ENCODE data around the gene GCFC2. TPM values are rescaled to one million over a fixed set of nuclear protein-coding genes. Genes with fewer than 3 reads are reported as not detected.

GCFC2 gene
- total RNA-seq, 2 experiments from 2014 or later: 17.1 to 27.0 TPM

DNA sequence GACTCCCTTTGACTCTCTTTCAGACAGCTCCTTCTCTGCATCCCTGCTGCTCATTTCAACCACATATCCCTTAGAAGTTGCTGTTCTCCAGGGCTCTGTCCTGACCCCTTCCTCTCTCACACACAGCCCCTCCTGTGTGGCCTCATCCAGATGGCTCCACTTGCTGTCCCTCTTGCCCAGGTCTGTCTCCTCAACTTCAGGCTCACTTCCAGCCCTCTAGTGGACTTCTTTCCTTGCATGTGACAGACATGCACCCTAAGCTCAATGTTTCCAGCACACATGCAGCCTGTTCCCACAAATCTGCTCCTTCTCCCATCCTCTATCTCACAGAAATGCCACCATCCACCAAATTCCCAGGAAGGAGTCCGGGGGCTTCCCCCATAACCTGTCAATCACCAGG is 73.1 kb downstream of the GCFC2 start:
- no peak overlapping the region for H3K4me3 Mint-ChIP-seq
- no peaks in the 10 kb centered on the region for H3K36me3 Mint-ChIP-seq
- peaks cover 26% of the 10 kb centered on the region for H3K27me3 Mint-ChIP-seq
- H3K27ac Mint-ChIP-seq: no peak overlapping the region
- H3K9me3 Mint-ChIP-seq (ENCODE audit: low read depth): no peaks in the 10 kb centered on the region
- DNase-seq: no peak
- ATAC-seq: no peak
- H3K4me1 Mint-ChIP-seq: no peaks in the 10 kb centered on the region
- CTCF ChIA-PET: interaction anchor here (1.5 to 4.2 kb wide), 2 partner anchors 9 to 39 kb away, joined by 7 to 12 read pairs; no protein-coding TSS in a partner anchor

DNA sequence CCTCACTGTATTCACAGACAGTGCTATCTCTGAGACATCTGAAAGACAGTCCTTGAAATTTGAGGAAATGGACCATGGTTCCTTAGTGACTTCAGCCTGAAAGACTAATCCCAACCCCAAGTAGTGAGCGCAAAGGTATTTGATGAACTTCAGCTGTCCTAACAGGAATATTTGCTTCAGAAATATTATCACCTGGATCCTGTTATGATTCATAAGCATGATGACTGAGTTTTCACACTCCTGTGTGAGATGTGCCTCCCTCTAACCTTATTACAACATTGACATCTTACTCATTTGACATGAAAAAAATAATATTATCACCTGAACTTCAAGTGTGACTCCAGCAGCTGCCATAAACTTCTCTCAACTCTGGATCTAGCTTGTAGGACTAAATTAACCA is 75.8 kb downstream of the GCFC2 start:
- no peaks in the 10 kb centered on the region for H3K36me3 Mint-ChIP-seq
- no peak overlapping the region for H3K27ac Mint-ChIP-seq
- ATAC-seq (no peak), DNase-seq (no peak)
- no peaks in the 10 kb centered on the region for H3K4me1 Mint-ChIP-seq
- CTCF ChIA-PET: interaction anchor here (4.2 kb wide), 1 partner anchor 42 kb away, joined by 12 read pairs; no protein-coding TSS in a partner anchor
- H3K27me3 Mint-ChIP-seq: peaks cover 37% of the 10 kb centered on the region
- no peak overlapping the region for H3K4me3 Mint-ChIP-seq
- H3K9me3 Mint-ChIP-seq (ENCODE audit: low read depth): no peaks in the 10 kb centered on the region

DNA sequence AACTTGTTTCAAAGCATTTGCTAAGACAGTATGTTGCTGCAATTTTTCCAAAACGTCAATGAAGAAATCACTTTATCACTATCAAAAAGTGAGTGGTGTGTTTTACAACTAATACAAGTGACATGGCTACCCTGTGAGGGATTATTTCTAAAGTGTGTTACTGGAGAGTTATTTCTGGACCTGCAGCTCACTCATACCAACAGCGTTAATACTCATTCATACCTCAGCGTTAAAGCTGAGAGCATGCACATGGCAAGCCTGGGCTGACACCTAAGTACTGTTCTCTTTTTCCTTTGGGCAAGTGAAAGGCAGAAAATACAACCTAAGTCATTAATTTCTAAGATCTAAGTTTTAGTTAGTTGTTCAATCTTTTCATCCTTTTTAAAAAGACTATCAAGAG is 77.1 kb downstream of the GCFC2 start:
- H3K9me3 Mint-ChIP-seq (ENCODE audit: low read depth): no peaks in the 10 kb centered on the region
- no peaks in the 10 kb centered on the region for H3K36me3 Mint-ChIP-seq
- no peak overlapping the region for H3K4me3 Mint-ChIP-seq
- H3K27ac Mint-ChIP-seq: no peak overlapping the region
- no peak for DNase-seq
- CTCF ChIA-PET: interaction anchor here (1.6 kb wide), 1 partner anchor 24 kb away, joined by 3 read pairs; no protein-coding TSS in a partner anchor
- ATAC-seq: no peak
- H3K27me3 Mint-ChIP-seq: peaks cover 34% of the 10 kb centered on the region
- no peaks in the 10 kb centered on the region for H3K4me1 Mint-ChIP-seq

DNA sequence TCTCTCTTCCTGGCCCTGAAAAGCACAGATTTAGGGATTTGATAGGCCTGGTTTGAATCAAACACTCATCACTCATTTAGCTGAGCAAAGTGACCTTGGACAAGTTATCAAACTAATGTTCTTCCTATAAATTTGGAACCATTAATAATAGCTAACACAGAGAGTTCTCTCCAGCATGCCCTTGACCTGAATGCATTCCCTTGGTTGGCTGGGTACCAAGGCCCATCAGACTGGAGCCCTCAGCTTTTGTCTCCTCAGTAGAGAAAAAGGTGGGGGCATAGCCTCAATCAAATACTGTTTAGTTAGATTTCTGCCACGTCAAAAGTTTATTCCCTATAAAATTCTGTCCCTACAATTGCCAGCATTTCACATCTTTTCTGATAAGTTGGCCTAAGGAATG is 77.9 kb downstream of the GCFC2 start:
- Mint-ChIP-seq H3K27me3 (peaks cover 29% of the 10 kb centered on the region), H3K4me3 (no peak overlapping the region), H3K27ac (no peak overlapping the region), H3K36me3 (no peaks in the 10 kb centered on the region), H3K4me1 (no peaks in the 10 kb centered on the region), H3K9me3 (ENCODE audit: low read depth) (no peaks in the 10 kb centered on the region)
- ATAC-seq (no peak), DNase-seq (no peak)
- CTCF ChIA-PET: interaction anchor here (1.6 kb wide), 1 partner anchor 24 kb away, joined by 3 read pairs; no protein-coding TSS in a partner anchor

DNA sequence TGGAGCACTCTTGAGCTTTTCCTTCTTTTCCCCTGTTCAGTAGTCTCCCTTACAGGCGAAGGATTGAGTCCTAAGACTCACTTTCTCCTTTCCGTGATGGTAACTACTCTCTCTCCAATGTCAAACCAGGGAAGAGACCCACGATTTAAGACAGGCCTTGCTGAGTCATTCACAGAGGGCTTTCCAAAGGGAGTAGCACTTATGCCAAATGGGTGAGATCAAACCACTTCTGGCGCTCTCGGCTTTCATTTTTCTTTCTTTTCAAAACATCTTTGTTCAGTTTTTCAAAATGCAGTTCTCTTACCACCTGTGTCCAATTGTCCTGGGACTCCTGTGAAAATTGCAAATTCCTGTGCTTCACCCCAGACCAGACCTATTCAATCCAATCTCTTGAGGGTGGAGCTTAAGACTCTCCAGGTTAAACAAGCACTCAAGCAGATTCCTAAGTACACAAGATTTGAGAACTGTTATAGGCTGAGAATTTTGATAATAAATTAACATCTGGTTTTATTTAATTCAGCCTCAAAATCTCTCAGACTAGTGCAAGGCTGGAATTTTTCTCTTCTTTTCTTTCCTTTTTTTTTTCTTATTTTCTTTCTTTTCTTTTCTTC is 78.5 kb downstream of the GCFC2 start:
- CTCF ChIA-PET: no interaction called here
- H3K27me3 Mint-ChIP-seq: peaks cover 24% of the 10 kb centered on the region
- no peaks in the 10 kb centered on the region for H3K4me1 Mint-ChIP-seq
- no peak overlapping the region for H3K27ac Mint-ChIP-seq
- no peaks in the 10 kb centered on the region for H3K36me3 Mint-ChIP-seq
- ATAC-seq (no peak), DNase-seq (no peak)
- H3K4me3 Mint-ChIP-seq: no peak overlapping the region
- no peaks in the 10 kb centered on the region for H3K9me3 Mint-ChIP-seq (ENCODE audit: low read depth)

DNA sequence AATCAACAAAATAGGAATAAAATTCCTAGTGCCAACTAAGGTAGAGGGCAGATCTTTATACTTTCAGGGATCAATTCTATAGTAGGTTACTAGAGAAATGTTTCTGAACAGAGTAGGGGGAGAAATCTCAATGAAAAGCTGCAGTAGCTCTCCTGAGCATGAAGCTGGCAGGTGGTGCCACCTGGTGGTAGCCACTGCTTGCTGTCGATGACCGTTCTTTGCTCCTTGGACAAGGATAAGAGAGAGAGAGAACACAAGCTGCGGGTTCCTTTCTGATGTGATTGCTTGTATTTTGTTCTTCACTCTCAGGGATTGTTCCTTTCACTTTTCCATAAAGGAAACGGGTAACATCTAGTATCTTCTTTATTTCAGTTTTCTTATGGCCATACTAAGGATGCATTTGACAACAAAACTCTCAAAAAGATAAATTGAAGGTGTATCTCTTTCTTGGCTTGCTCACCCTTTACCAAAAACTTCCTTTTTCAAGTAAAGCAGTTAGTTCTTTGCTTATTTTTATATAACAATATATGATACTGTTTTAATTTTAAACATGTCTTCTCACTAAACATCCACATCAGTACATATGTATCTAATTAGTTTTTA is 82.7 kb downstream of the GCFC2 start:
- Mint-ChIP-seq H3K4me1 (no peaks in the 10 kb centered on the region), H3K4me3 (no peak overlapping the region), H3K9me3 (ENCODE audit: low read depth) (no peaks in the 10 kb centered on the region), H3K36me3 (no peaks in the 10 kb centered on the region), H3K27me3 (peaks cover 30% of the 10 kb centered on the region), H3K27ac (no peak overlapping the region)
- CTCF ChIA-PET: interaction anchor here (0.7 to 2.3 kb wide), 10 partner anchors 8 to 163 kb away, joined by 3 to 8 read pairs (median 4); partner anchors contain the start of gene MRPL19
- DNase-seq: peak; percentile 75
- peak; percentile 66 for ATAC-seq

DNA sequence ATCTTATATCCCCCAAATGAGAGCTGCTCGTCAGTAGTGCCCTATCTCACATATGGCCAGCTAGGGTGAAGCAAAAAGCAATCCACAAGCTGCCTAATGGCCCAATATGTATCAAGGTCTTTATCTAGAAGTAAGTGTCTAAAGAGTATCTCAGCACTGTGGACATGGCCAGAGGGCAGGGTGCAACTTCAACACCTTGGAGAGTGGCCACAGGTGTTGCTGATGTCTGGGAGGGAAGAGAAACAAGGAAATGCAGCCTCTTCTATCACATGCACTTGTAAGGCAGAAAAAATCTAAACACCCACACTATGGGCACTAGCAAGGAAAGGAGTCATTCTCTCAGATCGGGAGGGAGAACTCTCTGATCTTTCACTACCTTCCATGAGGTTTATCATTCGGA is 87.8 kb downstream of the GCFC2 start:
- H3K27ac Mint-ChIP-seq: no peak overlapping the region
- no peak for DNase-seq
- no peak for ATAC-seq
- no peaks in the 10 kb centered on the region for H3K4me1 Mint-ChIP-seq
- no peaks in the 10 kb centered on the region for H3K9me3 Mint-ChIP-seq (ENCODE audit: low read depth)
- peaks cover 36% of the 10 kb centered on the region for H3K27me3 Mint-ChIP-seq
- H3K4me3 Mint-ChIP-seq: no peak overlapping the region
- H3K36me3 Mint-ChIP-seq: no peaks in the 10 kb centered on the region
- CTCF ChIA-PET: no interaction called here

DNA sequence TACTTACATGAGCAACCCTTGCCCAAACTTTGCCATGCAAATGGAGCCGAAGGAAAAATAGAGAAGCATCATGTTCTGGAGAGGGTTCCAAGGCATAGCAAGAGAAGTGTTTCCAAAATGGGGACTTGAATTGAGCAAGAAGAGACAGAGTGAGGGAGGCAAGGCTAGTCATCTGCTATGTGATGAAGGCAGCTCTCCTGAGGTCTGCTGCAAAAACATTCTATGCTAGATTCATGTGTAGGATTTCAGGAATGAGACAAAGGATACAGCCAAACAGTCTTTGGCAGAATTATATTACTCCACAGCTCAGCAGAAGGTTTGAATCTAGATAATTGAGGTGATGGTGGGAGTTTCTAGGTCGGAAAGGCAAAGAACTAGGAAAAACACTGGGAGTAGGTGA is 88.2 kb downstream of the GCFC2 start:
- Mint-ChIP-seq H3K27ac (no peak overlapping the region), H3K4me3 (no peak overlapping the region), H3K27me3 (peaks cover 39% of the 10 kb centered on the region), H3K4me1 (no peaks in the 10 kb centered on the region), H3K36me3 (no peaks in the 10 kb centered on the region), H3K9me3 (ENCODE audit: low read depth) (no peaks in the 10 kb centered on the region)
- no peak for DNase-seq
- CTCF ChIA-PET: no interaction called here
- no peak for ATAC-seq

DNA sequence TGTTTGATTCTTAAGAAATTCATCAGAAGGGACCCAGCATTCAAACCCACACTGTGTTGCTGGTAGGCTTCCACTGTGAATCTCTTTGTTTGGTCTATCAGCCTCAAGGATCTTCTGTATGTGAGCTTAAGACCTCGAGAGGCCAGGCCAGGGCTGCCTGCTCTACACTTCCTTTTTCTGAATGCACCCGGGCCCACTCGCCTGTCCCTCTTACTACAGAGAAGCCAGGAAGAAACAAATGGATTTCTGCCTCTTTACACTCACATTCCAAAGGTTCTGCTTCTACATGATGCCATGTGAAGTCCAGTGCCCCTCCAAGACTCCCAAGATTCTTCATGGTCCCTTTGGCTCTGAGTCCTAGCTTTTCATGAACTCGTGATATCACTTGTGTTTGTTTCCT is 89.5 kb downstream of the GCFC2 start:
- Mint-ChIP-seq H3K27me3 (peaks cover 38% of the 10 kb centered on the region), H3K36me3 (no peaks in the 10 kb centered on the region), H3K4me3 (no peak overlapping the region), H3K9me3 (ENCODE audit: low read depth) (no peaks in the 10 kb centered on the region), H3K27ac (no peak overlapping the region), H3K4me1 (no peaks in the 10 kb centered on the region)
- ATAC-seq (no peak), DNase-seq (no peak)
- CTCF ChIA-PET: no interaction called here

DNA sequence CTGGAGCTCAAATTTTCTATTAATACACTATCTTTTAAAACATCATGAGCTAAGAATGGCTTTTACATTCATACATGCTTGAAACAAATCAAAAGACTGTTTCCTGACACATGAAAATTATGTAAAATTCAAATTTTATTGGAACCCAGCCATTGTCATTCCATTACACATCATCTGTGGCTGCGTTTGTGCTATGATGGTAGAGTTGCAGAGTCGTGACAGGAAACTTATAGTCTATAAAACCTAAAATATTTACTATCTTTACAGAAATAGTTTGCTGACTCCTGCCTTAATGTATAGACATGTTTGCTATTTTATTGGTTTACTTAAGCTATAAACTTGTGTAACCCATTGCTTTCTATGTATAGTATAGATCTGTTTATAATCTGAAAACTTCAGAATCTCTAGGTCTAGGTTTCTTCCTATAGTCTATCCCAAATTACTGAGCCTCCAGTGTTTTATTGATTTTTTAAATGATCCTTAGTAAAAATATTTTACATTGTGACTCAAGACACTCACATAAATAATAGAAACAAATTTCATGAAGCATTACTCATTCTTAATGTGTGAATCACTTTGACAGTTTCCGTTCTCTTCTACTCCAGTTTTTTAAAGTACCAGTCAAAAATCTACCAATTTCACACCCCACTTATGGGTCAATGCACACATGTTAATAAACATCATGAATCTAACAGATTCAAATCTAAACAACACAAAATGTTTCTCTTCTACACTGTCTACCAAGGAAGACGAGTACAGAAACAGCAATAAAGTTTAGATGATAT is 90.6 kb downstream of the GCFC2 start:
- ATAC-seq: no peak
- no peak overlapping the region for H3K27ac Mint-ChIP-seq
- H3K4me1 Mint-ChIP-seq: no peaks in the 10 kb centered on the region
- no peaks in the 10 kb centered on the region for H3K36me3 Mint-ChIP-seq
- no peak overlapping the region for H3K4me3 Mint-ChIP-seq
- DNase-seq: no peak
- H3K27me3 Mint-ChIP-seq: peaks cover 33% of the 10 kb centered on the region
- CTCF ChIA-PET: interaction anchor here (2.5 kb wide), 1 partner anchor 11 kb away, joined by 12 read pairs; no protein-coding TSS in a partner anchor
- H3K9me3 Mint-ChIP-seq (ENCODE audit: low read depth): no peaks in the 10 kb centered on the region

DNA sequence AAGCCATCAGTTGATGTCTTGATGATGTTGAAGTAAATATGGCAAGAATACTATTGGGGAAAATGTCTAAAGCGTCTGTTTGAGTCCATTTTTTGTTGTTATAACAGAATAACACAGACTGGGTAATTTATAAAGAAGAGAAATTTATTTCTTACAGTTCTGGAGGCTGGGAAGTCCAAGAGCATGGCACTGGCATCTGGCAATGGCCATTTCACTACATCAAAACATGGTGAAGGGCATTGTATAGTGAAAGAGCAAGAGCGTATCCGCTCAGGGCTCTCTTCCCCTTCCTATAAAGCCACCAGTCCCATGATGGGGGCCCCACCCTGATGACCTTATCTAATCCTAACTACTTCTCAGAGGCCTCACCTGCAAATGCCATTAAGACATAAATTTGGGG is 93.8 kb downstream of the GCFC2 start:
- no peak for ATAC-seq
- Mint-ChIP-seq H3K27ac (no peak overlapping the region), H3K36me3 (no peaks in the 10 kb centered on the region), H3K4me1 (no peaks in the 10 kb centered on the region), H3K4me3 (no peak overlapping the region), H3K27me3 (peaks cover 22% of the 10 kb centered on the region), H3K9me3 (ENCODE audit: low read depth) (no peaks in the 10 kb centered on the region)
- CTCF ChIA-PET: no interaction called here
- DNase-seq: no peak

DNA sequence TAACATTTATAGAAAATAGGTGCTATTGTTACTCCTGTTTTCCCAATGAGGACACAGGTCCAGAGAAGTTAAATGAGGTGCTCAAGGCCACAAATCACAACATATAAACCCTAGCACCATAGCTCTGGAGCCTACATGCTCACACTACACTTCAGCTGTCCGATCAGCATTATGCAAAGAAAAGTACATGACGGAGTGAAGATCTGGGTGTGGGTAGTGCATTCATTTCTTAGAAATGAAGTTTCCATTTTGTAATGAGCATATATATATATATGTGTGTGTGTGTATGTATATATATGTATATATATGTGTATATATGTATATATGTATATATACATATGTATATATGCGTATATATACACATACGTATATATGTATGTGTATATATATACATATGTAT is 94.3 kb downstream of the GCFC2 start:
- ATAC-seq: no peak
- Mint-ChIP-seq H3K36me3 (no peaks in the 10 kb centered on the region), H3K4me1 (no peaks in the 10 kb centered on the region), H3K9me3 (ENCODE audit: low read depth) (no peaks in the 10 kb centered on the region), H3K27ac (no peak overlapping the region), H3K27me3 (peaks cover 21% of the 10 kb centered on the region), H3K4me3 (no peak overlapping the region)
- CTCF ChIA-PET: interaction anchor here (1.0 kb wide), 1 partner anchor 12 kb away, joined by 3 read pairs; no protein-coding TSS in a partner anchor
- DNase-seq: no peak

DNA sequence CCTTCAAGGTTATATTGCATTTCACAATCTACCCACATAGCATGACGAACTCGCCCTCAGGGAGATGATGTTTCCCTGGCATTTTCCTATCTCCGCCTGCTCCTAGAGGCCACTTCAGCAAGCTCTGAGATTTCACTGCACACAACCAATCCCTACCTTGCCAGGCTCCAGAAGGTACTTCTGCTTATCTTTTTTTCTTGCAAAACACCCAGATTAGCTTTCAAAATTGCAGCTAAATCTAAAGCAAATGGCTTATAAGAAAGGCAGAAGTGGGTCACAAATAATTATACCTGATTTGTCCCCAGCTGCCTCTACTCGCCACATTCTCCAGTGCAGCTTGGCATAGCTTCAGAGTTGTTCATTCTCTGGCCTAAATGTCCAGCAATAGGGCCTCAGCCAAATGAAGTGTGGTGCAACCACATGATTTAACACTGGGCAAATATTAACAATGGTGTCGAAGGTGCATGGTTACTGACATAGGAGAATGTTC is 96.5 kb downstream of the GCFC2 start:
- ATAC-seq (no peak), DNase-seq (no peak)
- H3K9me3 Mint-ChIP-seq (ENCODE audit: low read depth): no peaks in the 10 kb centered on the region
- H3K4me1 Mint-ChIP-seq: no peaks in the 10 kb centered on the region
- peaks cover 22% of the 10 kb centered on the region for H3K27me3 Mint-ChIP-seq
- H3K36me3 Mint-ChIP-seq: no peaks in the 10 kb centered on the region
- no peak overlapping the region for H3K4me3 Mint-ChIP-seq
- CTCF ChIA-PET: no interaction called here
- H3K27ac Mint-ChIP-seq: no peak overlapping the region

All from activated CD8-positive, alpha-beta memory T cell treated with anti-CD3 and anti-CD28 coated beads, Interleukin-2, amount 10 ng/mL, durations not matched to agents 7 days and 5 days (primary cell).